SK-N-SH treated with all-trans-retinoic acid at 6 μM for 48 hours (cell line): ENCODE measurements around the gene GUCD1.

Experiments
- ARNTL ChIP-seq: fragments of 450-650 bp; formaldehyde crosslinking; IDR thresholded peaks from 2 replicates; pipeline ENCODE4 v1.5.0; 2020; ENCODE audit warnings: low read depth, mild to moderate bottlenecking, moderate library complexity, borderline replicate concordance
- CREB5 ChIP-seq: fragments of 250-450 bp; sonication (Bioruptor Pico); IDR thresholded peaks from 2 replicates; pipeline ENCODE4 v1.5.1; 2020; ENCODE audit warnings: low read depth, mild to moderate bottlenecking, moderate library complexity
- SNAI2 ChIP-seq: fragments of 250-450 bp; sonication (Bioruptor Pico); IDR thresholded peaks from 2 replicates; pipeline ENCODE4 v1.5.0; 2020; ENCODE audit warnings: mild to moderate bottlenecking, moderate library complexity
- ZC3H10 ChIP-seq: fragments of 250-450 bp; sonication (Bioruptor Pico); IDR thresholded peaks from 2 replicates; pipeline ENCODE4 v1.5.1; 2021; ENCODE audit warnings: mild to moderate bottlenecking, moderate library complexity
- ZNF8 ChIP-seq: fragments of 450-650 bp; formaldehyde crosslinking; IDR thresholded peaks from 2 replicates; pipeline ENCODE4 v1.5.0; 2020; ENCODE audit warnings: mild to moderate bottlenecking, moderate library complexity
- TF ChIP-seq, protein P1 (sequence below): fragments of 250-450 bp; sonication (Bioruptor Pico); IDR thresholded peaks from 2 replicates; pipeline ENCODE4 v1.8.0; 2020; ENCODE audit warnings: mild to moderate bottlenecking, moderate library complexity, borderline replicate concordance
- TF ChIP-seq, protein P2 (sequence below): fragments of 250-450 bp; sonication (Bioruptor Pico); IDR thresholded peaks from 2 replicates; pipeline ENCODE4 v1.8.0; 2021; ENCODE audit warnings: low read depth, mild to moderate bottlenecking, moderate library complexity, borderline replicate concordance

DNA sequence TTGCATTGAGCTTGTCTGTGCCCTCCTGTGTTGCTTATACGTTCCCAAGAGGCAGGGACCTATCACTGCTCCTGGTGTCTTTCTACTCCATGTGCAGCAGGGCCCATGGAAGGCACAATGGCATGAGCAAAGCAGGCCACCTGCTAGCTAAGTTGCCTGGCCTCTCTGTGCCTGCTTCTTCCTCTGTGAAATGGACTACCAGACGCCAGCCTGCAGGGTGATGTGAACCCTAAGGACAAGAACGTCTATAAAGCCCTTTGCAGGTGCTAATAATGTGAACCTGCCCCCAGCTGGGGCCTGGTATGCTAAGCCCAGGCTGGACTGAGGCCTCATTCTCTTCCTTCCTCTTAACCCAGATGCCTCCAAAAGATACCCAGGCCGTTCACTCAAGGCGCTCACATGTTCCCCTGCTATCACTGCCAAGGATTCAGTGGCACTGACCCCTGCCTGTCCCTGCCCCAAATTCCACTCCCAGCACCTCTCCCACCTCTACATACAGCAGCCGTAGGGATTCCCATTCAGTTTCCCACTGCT, 4.0 kb downstream of the GUCD1 start:
- TF ChIP-seq ARNTL, result no peak
- TF ChIP-seq ZC3H10 (CRISPR knock-in tag), result no peak
- no peak for TF ChIP-seq CREB5 (CRISPR knock-in tag)
- no peak for TF ChIP-seq ZNF8 (CRISPR knock-in tag)
- no peak for TF ChIP-seq SNAI2 (CRISPR knock-in tag)
- TF ChIP-seq, protein P1, sequence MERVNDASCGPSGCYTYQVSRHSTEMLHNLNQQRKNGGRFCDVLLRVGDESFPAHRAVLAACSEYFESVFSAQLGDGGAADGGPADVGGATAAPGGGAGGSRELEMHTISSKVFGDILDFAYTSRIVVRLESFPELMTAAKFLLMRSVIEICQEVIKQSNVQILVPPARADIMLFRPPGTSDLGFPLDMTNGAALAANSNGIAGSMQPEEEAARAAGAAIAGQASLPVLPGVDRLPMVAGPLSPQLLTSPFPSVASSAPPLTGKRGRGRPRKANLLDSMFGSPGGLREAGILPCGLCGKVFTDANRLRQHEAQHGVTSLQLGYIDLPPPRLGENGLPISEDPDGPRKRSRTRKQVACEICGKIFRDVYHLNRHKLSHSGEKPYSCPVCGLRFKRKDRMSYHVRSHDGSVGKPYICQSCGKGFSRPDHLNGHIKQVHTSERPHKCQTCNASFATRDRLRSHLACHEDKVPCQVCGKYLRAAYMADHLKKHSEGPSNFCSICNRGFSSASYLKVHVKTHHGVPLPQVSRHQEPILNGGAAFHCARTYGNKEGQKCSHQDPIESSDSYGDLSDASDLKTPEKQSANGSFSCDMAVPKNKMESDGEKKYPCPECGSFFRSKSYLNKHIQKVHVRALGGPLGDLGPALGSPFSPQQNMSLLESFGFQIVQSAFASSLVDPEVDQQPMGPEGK, result no peak
- TF ChIP-seq, protein P2, sequence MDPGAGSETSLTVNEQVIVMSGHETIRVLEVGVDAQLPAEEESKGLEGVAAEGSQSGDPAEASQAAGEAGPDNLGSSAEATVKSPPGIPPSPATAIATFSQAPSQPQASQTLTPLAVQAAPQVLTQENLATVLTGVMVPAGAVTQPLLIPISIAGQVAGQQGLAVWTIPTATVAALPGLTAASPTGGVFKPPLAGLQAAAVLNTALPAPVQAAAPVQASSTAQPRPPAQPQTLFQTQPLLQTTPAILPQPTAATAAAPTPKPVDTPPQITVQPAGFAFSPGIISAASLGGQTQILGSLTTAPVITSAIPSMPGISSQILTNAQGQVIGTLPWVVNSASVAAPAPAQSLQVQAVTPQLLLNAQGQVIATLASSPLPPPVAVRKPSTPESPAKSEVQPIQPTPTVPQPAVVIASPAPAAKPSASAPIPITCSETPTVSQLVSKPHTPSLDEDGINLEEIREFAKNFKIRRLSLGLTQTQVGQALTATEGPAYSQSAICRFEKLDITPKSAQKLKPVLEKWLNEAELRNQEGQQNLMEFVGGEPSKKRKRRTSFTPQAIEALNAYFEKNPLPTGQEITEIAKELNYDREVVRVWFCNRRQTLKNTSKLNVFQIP (CRISPR knock-in tag), result no peak
